ENCODE measurements around the gene WNT4.

Gene WNT4

GRCh38 chr1:22163137-22163536 is 20.2 kb upstream of the WNT4 start:
- DNase-seq: no peak

GRCh38 chr1:22159891-22160290 is 17.0 kb upstream of the WNT4 start:
- DNase-seq: no peak

- no peak for DNase-seq
Observed at GRCh38 chr1:22158654-22159053, 15.8 kb upstream of the WNT4 start.

GRCh38 chr1:22157359-22157966 is 14.6 kb upstream of the WNT4 start:
- no peak for DNase-seq

DNA sequence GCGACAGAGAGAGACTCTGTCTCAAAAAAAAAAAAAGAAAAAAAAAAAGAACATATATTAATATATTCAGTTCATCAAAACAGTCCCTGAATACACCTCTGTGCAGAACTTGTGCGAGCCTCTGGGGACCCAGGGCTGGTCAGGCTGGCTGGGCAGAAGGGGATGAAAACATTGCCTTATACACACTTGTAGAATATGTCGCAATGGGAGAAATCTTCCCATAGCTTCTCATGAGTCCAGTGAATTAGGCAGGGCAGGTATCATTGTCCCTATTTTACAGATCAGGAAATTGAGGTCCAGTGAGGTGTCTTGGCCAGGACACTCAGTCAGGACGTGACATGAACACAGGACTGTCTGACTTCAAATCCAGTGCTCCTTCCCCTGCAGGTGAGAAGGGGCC is 12.6 kb upstream of the WNT4 start:
- no peak for DNase-seq

GRCh38 chr1:22154626-22155025 is 11.7 kb upstream of the WNT4 start:
- no peak for DNase-seq

DNA sequence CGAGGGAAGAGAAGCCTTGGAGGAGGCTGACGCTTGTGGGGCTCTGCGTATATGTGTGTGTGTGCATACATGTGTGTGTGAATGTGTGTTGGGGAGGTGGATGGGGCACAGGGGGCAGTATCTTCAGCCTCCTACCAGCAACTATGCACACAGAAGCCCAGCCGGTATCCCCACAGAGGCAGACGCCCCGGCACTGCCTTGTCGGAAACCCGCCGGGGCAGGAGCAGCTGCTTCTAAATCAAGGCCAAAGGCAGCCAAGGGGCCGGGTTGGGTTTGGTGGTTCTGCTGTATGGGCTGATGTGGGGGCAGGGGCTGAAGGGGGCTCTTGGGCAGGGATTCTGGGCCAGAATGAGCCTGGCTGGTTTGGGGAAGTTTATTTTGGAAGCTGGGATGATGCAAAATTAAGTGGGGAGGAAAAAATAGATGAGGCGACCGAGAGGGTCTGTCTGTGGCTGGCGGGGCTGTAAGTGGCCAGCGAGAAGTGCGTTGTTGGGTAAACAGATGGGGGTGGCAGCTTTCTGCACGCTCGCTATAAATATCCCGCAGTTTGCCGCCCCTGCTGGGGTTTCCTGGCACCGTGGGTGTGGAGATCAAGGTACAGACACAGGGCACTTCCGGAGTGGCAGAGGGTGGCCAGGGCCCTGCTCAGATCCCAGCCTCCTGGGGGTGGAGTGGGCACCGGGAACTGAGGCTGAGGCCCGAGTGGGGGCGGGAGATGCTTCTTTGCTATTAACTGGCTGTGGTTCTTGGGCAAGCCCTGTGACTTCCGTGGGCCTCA is 11.0 kb upstream of the WNT4 start:
- no peak for DNase-seq

DNA sequence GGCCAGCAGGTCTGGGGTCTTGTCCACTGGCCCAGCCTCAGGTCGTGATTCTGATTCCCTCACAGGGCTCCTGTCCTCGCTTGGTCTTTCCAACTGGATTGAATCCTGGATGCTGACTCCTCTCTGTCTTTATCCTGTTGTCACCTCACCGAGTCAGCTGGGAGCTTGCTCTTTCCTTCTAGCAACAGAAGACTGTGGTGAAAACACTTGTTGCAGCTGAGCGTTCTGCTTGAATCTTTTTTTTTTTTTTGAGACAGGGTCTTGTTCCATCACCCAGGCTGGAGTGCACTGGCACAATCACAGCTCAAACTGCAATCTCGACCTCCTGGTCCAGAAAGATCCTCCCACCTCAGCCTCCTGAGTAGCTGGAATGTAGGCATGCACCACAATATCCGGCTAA is 8.0 kb upstream of the WNT4 start:
- DNase-seq: no peak

DNA sequence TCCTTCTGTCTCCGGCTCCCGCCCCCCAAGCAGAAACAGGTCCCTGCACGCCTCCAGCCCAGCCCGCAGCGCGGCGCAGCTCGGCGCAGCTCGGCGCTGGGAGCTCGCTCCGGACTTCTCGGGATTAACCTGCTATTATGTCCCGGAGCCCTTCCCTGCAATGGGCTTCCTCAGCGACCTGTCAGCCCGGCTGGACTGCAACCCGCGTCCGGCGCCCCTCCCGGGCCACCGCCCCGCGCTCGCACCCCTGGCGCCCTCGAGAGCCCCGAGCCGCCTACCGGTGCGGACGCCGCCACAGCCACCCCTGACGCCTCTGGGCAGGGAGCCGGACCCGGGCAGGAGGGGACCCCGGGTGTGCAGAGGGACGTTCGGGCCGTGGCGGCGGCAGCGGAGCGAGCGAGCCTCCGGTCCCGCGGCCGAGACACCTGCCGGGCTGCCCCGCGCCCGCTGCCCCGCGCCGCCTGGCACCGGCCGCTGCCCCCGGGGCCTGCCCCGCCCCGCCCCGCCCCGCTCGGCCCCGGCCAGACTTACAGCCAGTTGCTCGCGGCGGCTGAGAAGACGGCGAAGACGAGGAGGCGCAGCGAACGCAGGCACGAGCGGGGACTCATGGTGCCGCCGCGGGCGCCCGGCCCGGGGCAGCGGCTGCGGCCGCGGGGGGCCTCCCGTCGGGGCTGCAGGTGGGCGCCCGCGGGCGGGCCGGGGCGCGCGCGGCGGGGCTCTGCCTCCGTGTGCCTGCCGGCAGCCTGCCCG is 407 bp downstream of the WNT4 start:
- DNase-seq: peak; percentile 15

- no peak for DNase-seq
Observed at GRCh38 chr1:22141554-22142314, 1.2 kb downstream of the WNT4 start.

- no peak for DNase-seq
Observed at GRCh38 chr1:22140694-22141093, 2.2 kb downstream of the WNT4 start.

DNA sequence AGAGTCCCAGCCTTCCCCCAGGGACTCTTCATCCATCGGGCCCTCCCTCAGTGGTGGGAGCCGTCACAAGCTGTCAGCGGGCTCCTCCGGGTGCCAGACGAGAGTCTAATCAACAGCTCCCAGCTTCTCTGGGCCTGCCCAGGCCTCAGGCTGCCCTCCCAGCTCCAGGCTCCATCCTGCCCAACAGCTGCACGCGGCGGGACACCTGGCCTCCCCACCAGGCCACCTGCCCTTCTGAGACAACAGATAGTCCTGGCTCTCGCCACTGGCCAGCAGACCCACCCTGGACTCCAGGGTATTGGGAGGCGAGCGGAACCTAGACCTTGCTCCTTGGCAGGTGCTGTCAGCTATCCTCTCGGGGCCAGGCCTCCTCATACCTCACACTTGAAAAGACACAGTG is 3.1 kb downstream of the WNT4 start:
- no peak for DNase-seq

GRCh38 chr1:22139066-22139594 is 3.8 kb downstream of the WNT4 start:
- DNase-seq: no peak

DNA sequence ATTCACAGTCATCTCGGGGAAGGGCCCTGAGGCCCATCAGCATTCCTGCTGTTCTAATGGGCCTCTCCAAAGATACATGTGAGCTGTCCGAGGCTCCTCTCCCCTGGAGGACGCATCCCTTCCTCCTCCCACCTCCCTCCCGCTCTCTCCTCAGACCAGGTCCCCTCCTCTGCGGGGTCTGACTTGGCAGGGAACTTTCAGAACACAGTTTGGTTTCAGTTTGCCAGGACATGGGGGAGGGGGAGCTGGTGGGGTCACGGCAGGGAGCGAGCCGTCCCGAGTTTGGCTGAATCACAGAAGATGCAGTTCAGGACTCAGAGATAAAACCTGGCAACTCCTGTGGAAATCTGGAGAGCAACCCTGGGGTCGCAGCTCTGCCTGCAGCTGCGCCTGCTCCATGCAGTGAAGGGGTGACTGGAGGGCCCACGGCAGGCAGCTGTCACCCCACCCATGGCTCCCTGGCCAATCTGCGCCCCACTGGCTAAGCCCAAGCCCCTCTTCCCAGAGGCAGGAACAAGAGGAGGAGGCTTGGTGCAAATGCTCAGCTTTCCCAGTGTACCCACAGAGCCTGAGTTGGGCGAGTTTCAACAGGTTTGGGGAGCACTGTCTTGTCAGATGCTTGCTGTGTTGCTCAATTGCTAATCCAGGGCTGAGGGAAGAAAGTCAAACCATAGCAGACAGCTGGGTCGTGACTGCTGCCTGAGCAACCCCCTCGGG is 5.7 kb downstream of the WNT4 start:
- no peak for DNase-seq

- no peak for DNase-seq
Observed at GRCh38 chr1:22133931-22134324, 9.0 kb downstream of the WNT4 start.

DNA sequence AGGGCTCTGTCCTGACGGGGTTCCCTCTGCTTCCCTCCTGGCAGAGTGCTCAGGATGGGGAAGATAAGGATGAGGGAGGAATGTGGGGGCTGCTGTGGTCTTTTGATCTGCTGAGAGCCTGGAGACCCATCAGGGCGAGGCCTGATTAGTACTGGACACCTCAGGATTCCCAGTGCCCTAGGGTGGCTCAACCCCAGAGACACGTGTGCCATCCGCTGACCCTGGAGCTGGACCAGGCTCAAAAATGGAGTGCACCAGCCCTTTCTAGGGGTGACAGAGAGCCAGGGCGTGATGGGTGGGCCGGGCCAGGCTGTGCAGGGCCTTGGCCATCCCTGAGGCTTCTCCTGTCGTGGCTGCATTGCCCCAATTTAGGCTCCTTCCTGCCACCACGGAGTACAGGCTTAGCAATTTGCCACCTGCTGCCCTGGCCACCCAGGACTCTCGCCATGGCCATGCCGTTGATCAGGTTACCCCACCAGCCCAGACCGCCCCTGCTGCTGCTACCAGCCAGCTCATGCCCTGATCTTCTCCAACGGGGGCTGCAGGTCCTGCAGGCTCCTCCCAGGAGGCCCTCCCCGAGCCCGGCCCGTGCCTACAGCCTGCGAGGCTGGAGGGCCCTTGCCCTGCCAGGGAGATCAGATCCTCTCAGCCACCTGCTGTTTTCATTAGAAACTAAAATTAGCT is 9.5 kb downstream of the WNT4 start:
- no peak for DNase-seq

DNA sequence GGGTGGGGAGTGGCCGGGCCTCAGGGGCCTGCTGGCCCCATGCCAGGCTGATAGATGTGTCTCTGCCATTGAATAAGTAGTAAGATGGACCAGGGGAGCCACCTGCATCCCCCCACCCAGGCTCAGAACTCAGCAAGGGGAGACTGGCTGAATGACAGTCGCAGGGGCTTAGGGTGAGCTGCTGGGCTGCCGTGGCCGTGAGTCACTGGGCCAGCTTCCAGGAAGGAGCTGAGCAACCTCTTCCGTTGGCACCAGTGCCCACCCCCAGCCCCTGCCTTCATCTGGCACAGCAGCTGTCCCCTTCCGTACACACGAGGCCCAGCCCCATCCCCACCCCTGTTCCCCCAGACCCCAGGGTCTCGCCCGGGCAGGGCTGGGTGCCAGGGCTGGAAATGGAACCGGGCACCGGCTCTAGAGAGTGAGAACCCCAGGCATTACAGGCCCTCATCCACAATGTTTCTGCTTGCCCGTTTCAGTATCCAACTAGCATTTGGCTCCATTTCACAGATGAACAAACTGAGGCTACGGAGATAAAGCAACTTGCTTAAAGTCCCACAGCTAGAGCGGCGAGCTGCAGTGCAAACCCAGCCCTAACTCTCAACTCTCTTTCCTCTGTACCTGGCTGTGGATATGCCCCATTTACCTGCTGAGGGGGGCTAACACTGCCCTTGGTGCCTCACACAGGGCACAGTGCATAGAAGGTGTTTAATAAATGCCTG is 10.2 kb downstream of the WNT4 start:
- no peak for DNase-seq

DNA sequence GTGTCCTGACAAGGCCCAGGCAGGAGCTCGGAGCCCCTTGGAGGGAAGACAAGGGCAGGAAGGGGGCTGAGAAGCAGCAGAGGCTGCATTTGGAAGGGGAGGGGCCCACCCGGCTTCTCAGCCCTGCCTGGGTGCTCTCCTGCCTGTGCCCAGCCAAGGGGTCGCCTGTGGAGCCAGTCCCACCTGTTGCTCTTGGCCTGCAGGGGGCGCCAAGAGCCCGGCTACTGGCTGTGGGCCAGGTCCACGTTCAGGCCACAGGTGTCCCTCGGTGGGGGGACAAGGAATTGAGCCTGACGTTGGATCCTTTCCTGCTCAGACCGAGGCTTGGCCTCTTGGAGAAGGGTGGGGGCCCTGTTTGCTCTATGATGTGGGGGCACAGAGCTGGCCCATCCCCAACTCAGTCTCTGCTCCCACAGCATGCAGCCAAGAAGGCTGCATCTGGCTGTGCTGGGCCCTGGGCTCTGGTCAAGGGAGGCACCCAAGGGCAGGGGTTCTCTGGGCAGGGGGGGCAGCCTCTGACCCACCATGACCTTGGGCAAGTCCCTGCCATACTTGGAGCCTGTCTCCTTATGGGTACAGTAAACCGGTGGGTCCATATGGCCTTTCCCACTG is 10.9 kb downstream of the WNT4 start:
- DNase-seq: peak; percentile 39

DNA sequence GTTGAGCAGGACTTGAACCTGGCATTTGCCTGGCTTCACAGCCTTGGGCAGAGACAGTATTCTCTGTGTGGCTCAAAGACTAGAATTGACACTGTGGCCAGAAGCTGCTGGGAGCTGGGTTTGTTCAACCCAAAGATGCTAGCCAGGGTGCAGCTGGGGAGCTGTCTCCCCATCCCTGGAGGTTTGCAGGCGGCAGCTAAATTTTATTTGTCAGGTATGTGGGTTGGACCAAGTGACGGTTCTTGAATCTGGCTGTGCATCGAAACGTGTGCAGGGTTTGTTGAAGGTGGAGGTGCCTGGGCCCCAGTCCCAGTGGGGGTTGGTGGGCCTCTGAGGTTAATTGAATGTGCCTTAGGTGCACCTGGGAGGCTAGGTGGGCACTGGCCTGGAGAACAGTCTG is 11.8 kb downstream of the WNT4 start:
- no peak for DNase-seq

DNA sequence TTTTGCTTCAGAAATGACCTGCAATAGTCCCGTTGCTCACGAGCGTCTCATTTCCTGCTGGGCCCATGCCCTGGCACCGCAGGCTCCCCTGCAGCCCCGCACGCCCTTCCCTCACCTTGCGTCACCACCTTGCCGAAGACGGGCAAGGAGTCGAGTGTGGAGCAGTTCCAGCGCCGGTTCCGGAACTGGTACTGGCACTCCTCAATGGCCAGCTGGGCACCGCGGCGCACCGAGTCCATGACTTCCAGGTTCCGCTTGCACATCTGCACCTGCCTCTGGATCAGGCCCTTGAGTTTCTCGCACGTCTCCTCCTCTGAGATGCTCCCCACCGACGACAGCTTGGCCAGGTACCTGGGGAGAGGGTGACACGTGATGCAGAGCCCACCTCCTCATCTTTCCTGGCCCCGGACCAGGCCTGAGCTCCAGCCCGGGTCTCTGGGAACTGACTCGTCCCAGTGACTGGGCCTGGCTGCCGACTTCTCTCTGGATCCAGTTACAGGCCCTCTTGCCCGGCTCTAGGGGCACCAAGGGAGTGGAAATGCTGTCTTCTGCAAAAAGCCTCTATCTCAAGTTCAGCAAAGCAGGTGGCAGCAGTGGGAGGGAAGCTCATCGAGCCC is 13.3 kb downstream of the WNT4 start:
- no peak for DNase-seq

Data from suppressor macrophage treated with lipopolysaccharide for 4 hours (primary cell).